Neural cell (in vitro differentiated cells): Measurements from ENCODE around the gene AATK. TPM values are rescaled to one million over a fixed set of nuclear protein-coding genes. Genes with fewer than 3 reads are reported as not detected.

Experiments used
- H2AFZ ChIP-seq: fragments of 200-600, 300-800 bp; sonication (generic), shearing (Covaris generic); 2 replicates; pipeline ENCODE4 v1.6.0; 2014; ENCODE audit warnings: low read depth, mild to moderate bottlenecking, antibody characterized with exemption, low read length, moderate library complexity
- H3F3A ChIP-seq: fragments of 200-600 bp; shearing (Covaris generic); 2 replicates; pipeline ENCODE4 v1.6.1; 2016; ENCODE audit warnings: mild to moderate bottlenecking, moderate library complexity, mixed read lengths, antibody characterized with exemption, low read length; ENCODE audit not compliant: insufficient read depth, poor library complexity, severe bottlenecking
- H3K27ac ChIP-seq: fragments of 200-600, 300-800 bp; sonication (generic), shearing (Covaris generic); 2 replicates; pipeline ENCODE4 v1.5.1; 2014; ENCODE audit warnings: mild to moderate bottlenecking, low read length, moderate library complexity
- H3K27me3 ChIP-seq: fragments of 300-800, 200-600 bp; sonication (generic), shearing (Covaris generic); 2 replicates; pipeline ENCODE4 v1.6.0; 2014; ENCODE audit warnings: mild to moderate bottlenecking, low read depth, low read length, moderate library complexity; ENCODE audit not compliant: insufficient read depth
- H3K36me3 ChIP-seq: fragments of 300-800, 200-600 bp; sonication (generic), shearing (Covaris generic); 2 replicates; pipeline ENCODE4 v1.5.1; 2014; ENCODE audit warnings: mild to moderate bottlenecking, antibody characterized with exemption, low read length, moderate library complexity; ENCODE audit not compliant: insufficient read depth
- H3K4me2 ChIP-seq: fragments of 300-800, 200-600 bp; sonication (generic), shearing (Covaris generic); 2 replicates; pipeline ENCODE4 v1.6.0; 2014; ENCODE audit warnings: mild to moderate bottlenecking, low read length
- H3K4me3 ChIP-seq: fragments of 300-800, 200-600 bp; sonication (generic), shearing (Covaris generic); 2 replicates; pipeline ENCODE4 v1.5.1; 2014; ENCODE audit warnings: mild to moderate bottlenecking, low read length, moderate library complexity
- H3K79me2 ChIP-seq: fragments of 200-600 bp; shearing (Covaris generic); replicated peaks from 2 replicates; pipeline ENCODE4 v1.6.0; 2014; ENCODE audit warnings: mild to moderate bottlenecking, low read length, moderate library complexity; ENCODE audit not compliant: insufficient read depth
- H3K9ac ChIP-seq: fragments of 300-800, 200-600 bp; sonication (generic), shearing (Covaris generic); 2 replicates; pipeline ENCODE4 v1.6.1; 2016; ENCODE audit warnings: mild to moderate bottlenecking, low read length, mixed read lengths
- H3K9me2 ChIP-seq: fragments of 200-600 bp; shearing (Covaris generic); 2 replicates; pipeline ENCODE4 v1.6.1; 2016; ENCODE audit warnings: mild to moderate bottlenecking, low read length, mixed read lengths; ENCODE audit not compliant: insufficient read depth
- H3K9me3 ChIP-seq: fragments of 200-600, 300-800 bp; sonication (generic), shearing (Covaris generic); 2 replicates; pipeline ENCODE4 v1.6.1; 2016; ENCODE audit warnings: mild to moderate bottlenecking, mixed run types, low read length, moderate library complexity, mixed read lengths
- H4K20me1 ChIP-seq: fragments of 200-600 bp; shearing (Covaris generic); 2 replicates; pipeline ENCODE4 v1.6.1; 2016; ENCODE audit warnings: mild to moderate bottlenecking, mixed run types; ENCODE audit not compliant: insufficient read depth
- CTCF ChIP-seq: fragments of 450-650 bp; IDR thresholded peaks from 2 replicates; pipeline ENCODE4 v1.5.1; 2014; ENCODE audit warnings: antibody characterized with exemption, mild to moderate bottlenecking, moderate library complexity; ENCODE audit not compliant: poor library complexity, severe bottlenecking
- EP300 ChIP-seq: fragments of 450-650 bp; conservative IDR thresholded peaks from 2 replicates; pipeline ENCODE4 v1.6.1; 2014; ENCODE audit warnings: antibody characterized with exemption, mild to moderate bottlenecking, moderate library complexity; ENCODE audit not compliant: poor library complexity, severe bottlenecking
- EZH2 ChIP-seq: fragments of 200-600, 300-800 bp; shearing (Covaris generic), sonication (generic); IDR thresholded peaks from 2 replicates; pipeline ENCODE4 v1.6.1; 2014; ENCODE audit warnings: antibody characterized with exemption, low read length, borderline replicate concordance, mild to moderate bottlenecking; ENCODE audit not compliant: insufficient read depth, poor library complexity, severe bottlenecking
- MXI1 ChIP-seq: fragments of 450-650 bp; conservative IDR thresholded peaks from 2 replicates; pipeline ENCODE4 v1.6.1; 2014; ENCODE audit warnings: antibody characterized with exemption, mild to moderate bottlenecking; ENCODE audit not compliant: poor library complexity, severe bottlenecking
- POLR2AphosphoS5 ChIP-seq: IDR thresholded peaks from 2 replicates; pipeline ENCODE4 v1.6.1; 2012
- RAD21 ChIP-seq: fragments of 450-650 bp; conservative IDR thresholded peaks from 2 replicates; pipeline ENCODE4 v1.6.1; 2014; ENCODE audit warnings: antibody characterized with exemption, mild to moderate bottlenecking, moderate library complexity
- REST ChIP-seq: IDR thresholded peaks from 2 replicates; pipeline ENCODE4 v1.6.1; 2012; ENCODE audit warnings: borderline replicate concordance
- SMC3 ChIP-seq: fragments of 450-650 bp; conservative IDR thresholded peaks from 2 replicates; pipeline ENCODE4 v1.6.1; 2014; ENCODE audit warnings: antibody characterized with exemption, mild to moderate bottlenecking, moderate library complexity; ENCODE audit not compliant: poor library complexity
- TAF1 ChIP-seq: IDR thresholded peaks from 2 replicates; pipeline ENCODE4 v1.6.1; 2012; ENCODE audit warnings: low read depth
- polyA plus RNA-seq: library from polyadenylated mRNA; depleted of rRNA; stranded (reverse); fragments of >200 nt; gene quantifications from 2 replicates; pipeline ENCODE4 v1.2.3, GENCODE V29; 2014

AATK gene
- polyA plus RNA-seq, 1 donor from 2014 or later: 11.1 TPM

GRCh38 chr17:81183807-81184206, 17.8 kb upstream of the AATK start:
- H3K9ac ChIP-seq: no peak overlapping the region
- no peaks in the 10 kb centered on the region for H3F3A ChIP-seq
- no peaks in the 10 kb centered on the region for H3K9me2 ChIP-seq
- no peak overlapping the region for H3K27ac ChIP-seq
- TF ChIP-seq RAD21: no peak
- no peaks in the 10 kb centered on the region for H3K27me3 ChIP-seq
- no peak overlapping the region for H2AFZ ChIP-seq
- no peaks in the 10 kb centered on the region for H3K9me3 ChIP-seq
- H3K79me2 ChIP-seq: no peaks in the 10 kb centered on the region
- H3K4me3 ChIP-seq: no peak overlapping the region
- no peaks in the 10 kb centered on the region for H3K36me3 ChIP-seq
- no peaks in the 10 kb centered on the region for H4K20me1 ChIP-seq
- H3K4me2 ChIP-seq: no peak overlapping the region

- H3K27me3 ChIP-seq: no peaks in the 10 kb centered on the region
- H3K9me2 ChIP-seq: no peaks in the 10 kb centered on the region
- no peak overlapping the region for H2AFZ ChIP-seq
- H3K27ac ChIP-seq: no peak overlapping the region
- H3F3A ChIP-seq: no peaks in the 10 kb centered on the region
- H3K36me3 ChIP-seq: no peaks in the 10 kb centered on the region
- no peaks in the 10 kb centered on the region for H3K79me2 ChIP-seq
- H3K4me3 ChIP-seq: no peak overlapping the region
- H4K20me1 ChIP-seq: no peaks in the 10 kb centered on the region
- TF ChIP-seq RAD21: no peak
- no peak for TF ChIP-seq EZH2
- no peak for TF ChIP-seq POLR2AphosphoS5
- no peak for TF ChIP-seq CTCF
- no peak for TF ChIP-seq REST
- TF ChIP-seq EP300: no peak
- no peak for TF ChIP-seq MXI1
- no peak for TF ChIP-seq SMC3
- no peak for TF ChIP-seq TAF1
- no peaks in the 10 kb centered on the region for H3K9me3 ChIP-seq
- H3K4me2 ChIP-seq: no peak overlapping the region
- H3K9ac ChIP-seq: no peak overlapping the region
Observed at GRCh38 chr17:81183316-81183715, 17.3 kb upstream of the AATK start.

- Histone ChIP-seq H3F3A (no peaks in the 10 kb centered on the region), H2AFZ (no peak overlapping the region), H3K4me2 (no peak overlapping the region)
Observed at GRCh38 chr17:81182596-81182995, 16.6 kb upstream of the AATK start.

More at GRCh38 chr17:81182596-81182995, 16.6 kb upstream of the AATK start:
- H3K79me2 ChIP-seq: no peaks in the 10 kb centered on the region
- H3K27me3 ChIP-seq: no peaks in the 10 kb centered on the region
- no peaks in the 10 kb centered on the region for H3K9me2 ChIP-seq
- no peaks in the 10 kb centered on the region for H3K36me3 ChIP-seq
- no peaks in the 10 kb centered on the region for H4K20me1 ChIP-seq
- TF ChIP-seq CTCF: no peak
- TF ChIP-seq TAF1: no peak
- no peak for TF ChIP-seq MXI1
- no peak for TF ChIP-seq REST
- TF ChIP-seq SMC3: no peak
- TF ChIP-seq RAD21: no peak
- TF ChIP-seq POLR2AphosphoS5: no peak
- no peak overlapping the region for H3K4me3 ChIP-seq
- H3K27ac ChIP-seq: no peak overlapping the region
- H3K9ac ChIP-seq: no peak overlapping the region
- no peaks in the 10 kb centered on the region for H3K9me3 ChIP-seq
